ENCODE measurements around the gene KIAA0930. TPM values are rescaled to one million over a fixed set of nuclear protein-coding genes. Genes with fewer than 3 reads are reported as not detected.

The KIAA0930 gene
- polyA plus RNA-seq, 1 donor, result 19.5 TPM

Other genes starting within 250 kb of the KIAA0930 start
- gene PHF21B, start 230.9 kb downstream of the KIAA0930 start, polyA plus RNA-seq (ENCODE audit: insufficient read length), result 6.6 TPM
- 75.0 TPM for gene NUP50, start 77.0 kb downstream of the KIAA0930 start, polyA plus RNA-seq (ENCODE audit: insufficient read length)
- 1.5 TPM for gene UPK3A, start 44.1 kb upstream of the KIAA0930 start, polyA plus RNA-seq (ENCODE audit: insufficient read length)
- gene FAM118A, start 69.0 kb upstream of the KIAA0930 start, polyA plus RNA-seq (ENCODE audit: insufficient read length), result 33.1 TPM
- 0.23 TPM for gene SMC1B, start 172.7 kb upstream of the KIAA0930 start, polyA plus RNA-seq (ENCODE audit: insufficient read length)
- 7.0 TPM for gene RIBC2, start 172.8 kb upstream of the KIAA0930 start, polyA plus RNA-seq (ENCODE audit: insufficient read length)

Data from left kidney (tissue), 1 donor.